ENCODE results near the gene PRLH.

DNA sequence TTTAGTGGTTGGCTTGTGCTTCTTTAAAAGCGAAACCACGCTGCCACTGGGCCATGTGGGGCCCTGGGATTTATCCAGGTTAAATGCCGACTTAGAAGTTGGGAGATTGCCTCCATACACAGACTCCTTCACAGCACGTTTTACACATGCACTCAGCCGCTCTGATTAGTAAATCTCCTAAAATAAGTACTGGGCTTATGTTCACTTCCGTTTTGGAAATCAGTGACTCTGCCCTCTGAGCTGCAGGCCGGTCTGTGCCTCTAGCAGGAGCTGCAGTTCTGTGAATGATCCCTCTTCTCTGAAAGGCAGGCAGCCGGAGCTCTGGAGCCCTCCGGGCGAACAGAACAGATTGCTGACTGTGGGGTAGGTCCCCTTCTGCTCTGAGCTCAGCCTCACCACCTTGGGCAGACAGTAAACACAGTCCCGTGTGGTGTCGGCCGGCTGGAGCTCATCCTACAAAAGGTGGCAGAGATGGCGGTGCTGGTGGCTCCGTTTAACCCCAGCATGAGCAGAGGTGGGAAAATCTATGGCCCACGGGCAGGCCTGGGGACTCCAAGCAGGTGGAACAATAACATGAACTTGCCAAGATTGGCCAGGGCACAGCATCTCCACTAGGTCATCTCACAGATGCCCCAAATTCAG is 34.0 kb downstream of the PRLH start:
- no peak for TF ChIP-seq EZH2 (IDR thresholded peaks at IDR 0.05; ENCODE audit: borderline replicate concordance, low read depth, low read length, severe bottlenecking)
- TF ChIP-seq, protein P1, sequence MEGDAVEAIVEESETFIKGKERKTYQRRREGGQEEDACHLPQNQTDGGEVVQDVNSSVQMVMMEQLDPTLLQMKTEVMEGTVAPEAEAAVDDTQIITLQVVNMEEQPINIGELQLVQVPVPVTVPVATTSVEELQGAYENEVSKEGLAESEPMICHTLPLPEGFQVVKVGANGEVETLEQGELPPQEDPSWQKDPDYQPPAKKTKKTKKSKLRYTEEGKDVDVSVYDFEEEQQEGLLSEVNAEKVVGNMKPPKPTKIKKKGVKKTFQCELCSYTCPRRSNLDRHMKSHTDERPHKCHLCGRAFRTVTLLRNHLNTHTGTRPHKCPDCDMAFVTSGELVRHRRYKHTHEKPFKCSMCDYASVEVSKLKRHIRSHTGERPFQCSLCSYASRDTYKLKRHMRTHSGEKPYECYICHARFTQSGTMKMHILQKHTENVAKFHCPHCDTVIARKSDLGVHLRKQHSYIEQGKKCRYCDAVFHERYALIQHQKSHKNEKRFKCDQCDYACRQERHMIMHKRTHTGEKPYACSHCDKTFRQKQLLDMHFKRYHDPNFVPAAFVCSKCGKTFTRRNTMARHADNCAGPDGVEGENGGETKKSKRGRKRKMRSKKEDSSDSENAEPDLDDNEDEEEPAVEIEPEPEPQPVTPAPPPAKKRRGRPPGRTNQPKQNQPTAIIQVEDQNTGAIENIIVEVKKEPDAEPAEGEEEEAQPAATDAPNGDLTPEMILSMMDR (IDR thresholded peaks at IDR 0.05; ENCODE audit: extremely low read depth in 1 of 2, insufficient read depth in 1 of 2, low read depth in 1 of 2, low read length in 2 of 2), result no peak
- no peak for TF ChIP-seq POLR2A (IDR thresholded peaks at IDR 0.05; ENCODE audit: low read depth, low read length)
- no peak for TF ChIP-seq JUN (IDR thresholded peaks at IDR 0.05; ENCODE audit: borderline replicate concordance, insufficient read depth, insufficient read length, low read depth)
- no peak for TF ChIP-seq MYC (IDR thresholded peaks at IDR 0.05; ENCODE audit: low read depth, low read length)
- TF ChIP-seq, protein P2, sequence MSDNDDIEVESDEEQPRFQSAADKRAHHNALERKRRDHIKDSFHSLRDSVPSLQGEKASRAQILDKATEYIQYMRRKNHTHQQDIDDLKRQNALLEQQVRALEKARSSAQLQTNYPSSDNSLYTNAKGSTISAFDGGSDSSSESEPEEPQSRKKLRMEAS (IDR thresholded peaks at IDR 0.05; ENCODE audit: insufficient read depth, insufficient read length), result no peak

All from endothelial cell of umbilical vein (primary cell).